Uterus (tissue), 2 donors: ENCODE results near the gene PLA2G2E.

ENCODE experiments used
- POLR2A ChIP-seq, 2 donors: fragments of 450-650 bp; IDR thresholded peaks; one replicate each; pipeline ENCODE4 v1.6.1; 2016; ENCODE audit warnings: antibody characterized with exemption in 2 of 2, mild to moderate bottlenecking in 1 of 2, moderate library complexity in 1 of 2
- TF ChIP-seq, protein P1 (sequence below), 4 experiments: fragments of 200-600 bp in 2 of 4; fragments of 450-650 bp in 2 of 4; sonication (generic) in 2 of 4; IDR thresholded peaks; one replicate each; pipeline ENCODE4 v1.5.1; 2016 to 2019; ENCODE audit warnings: antibody characterized with exemption in 4 of 4, mild to moderate bottlenecking in 2 of 4, moderate library complexity in 1 of 4

DNA sequence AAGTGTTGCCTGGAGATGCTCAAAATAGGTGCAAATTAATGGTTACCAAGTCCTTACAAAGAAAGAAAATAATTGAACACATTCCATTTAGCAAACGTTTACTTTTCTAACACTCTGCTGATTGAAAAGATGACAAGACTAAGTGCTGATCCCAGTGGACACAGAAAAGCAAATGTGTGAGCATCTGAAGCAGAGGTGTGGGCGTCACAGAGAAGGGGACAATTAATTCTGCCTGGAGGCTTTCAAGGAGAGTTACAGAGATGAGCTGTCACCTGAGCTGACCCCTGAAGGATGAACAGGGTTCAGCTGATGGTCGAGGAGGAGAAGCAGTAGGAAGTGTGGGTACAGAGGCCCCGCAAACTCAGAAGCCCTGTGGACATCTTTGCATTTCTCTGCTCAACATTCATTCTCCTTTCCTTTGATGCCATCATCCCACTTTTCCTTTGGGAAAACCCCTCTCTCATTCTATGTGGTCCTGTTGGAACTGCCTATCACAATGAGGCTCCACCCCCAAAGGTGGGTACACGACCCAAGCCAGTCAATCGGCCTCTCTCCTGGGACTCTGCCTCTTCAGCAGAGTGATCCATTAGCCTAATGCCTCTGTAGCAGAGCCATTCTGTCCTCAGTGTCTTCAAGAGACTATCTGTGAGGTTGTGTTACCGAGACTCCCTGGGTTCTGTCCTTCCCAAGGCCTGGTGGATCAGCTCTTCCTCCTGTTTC is 17.2 kb upstream of the PLA2G2E start:
- TF ChIP-seq, protein P1, sequence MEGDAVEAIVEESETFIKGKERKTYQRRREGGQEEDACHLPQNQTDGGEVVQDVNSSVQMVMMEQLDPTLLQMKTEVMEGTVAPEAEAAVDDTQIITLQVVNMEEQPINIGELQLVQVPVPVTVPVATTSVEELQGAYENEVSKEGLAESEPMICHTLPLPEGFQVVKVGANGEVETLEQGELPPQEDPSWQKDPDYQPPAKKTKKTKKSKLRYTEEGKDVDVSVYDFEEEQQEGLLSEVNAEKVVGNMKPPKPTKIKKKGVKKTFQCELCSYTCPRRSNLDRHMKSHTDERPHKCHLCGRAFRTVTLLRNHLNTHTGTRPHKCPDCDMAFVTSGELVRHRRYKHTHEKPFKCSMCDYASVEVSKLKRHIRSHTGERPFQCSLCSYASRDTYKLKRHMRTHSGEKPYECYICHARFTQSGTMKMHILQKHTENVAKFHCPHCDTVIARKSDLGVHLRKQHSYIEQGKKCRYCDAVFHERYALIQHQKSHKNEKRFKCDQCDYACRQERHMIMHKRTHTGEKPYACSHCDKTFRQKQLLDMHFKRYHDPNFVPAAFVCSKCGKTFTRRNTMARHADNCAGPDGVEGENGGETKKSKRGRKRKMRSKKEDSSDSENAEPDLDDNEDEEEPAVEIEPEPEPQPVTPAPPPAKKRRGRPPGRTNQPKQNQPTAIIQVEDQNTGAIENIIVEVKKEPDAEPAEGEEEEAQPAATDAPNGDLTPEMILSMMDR (IDR thresholded peaks at IDR 0.05) = no peak
- TF ChIP-seq POLR2A (IDR thresholded peaks at IDR 0.05) = no peak
